Kidney (tissue), 14 donors: ENCODE measurements around the gene C1QA. TPM values are rescaled to one million over a fixed set of nuclear protein-coding genes. Genes with fewer than 3 reads are reported as not detected.

ENCODE experiments used
- DNase-seq, 5 donors: peaks; one replicate each; pipeline ENCODE4 v3.0.0-alpha.2; 2013 to 2020
- FAIRE-seq: peaks from 2 replicates; lab custom pipeline; 2012; peaks lifted over from hg19 to GRCh38; lab: Jason Lieb, UNC
- H3K27ac ChIP-seq, 2 donors: one replicate each; pipeline ENCODE4 v1.7.0; 2013; ENCODE audit warnings: low read depth in 2 of 2, low read length in 2 of 2, inconsistent platforms in 1 of 2
- H3K27me3 ChIP-seq: one replicate; pipeline ENCODE4 v1.7.1; 2013; ENCODE audit warnings: low read length, inconsistent platforms; ENCODE audit not compliant: control insufficient read depth, insufficient read depth
- H3K36me3 ChIP-seq, 3 donors: one replicate each; pipeline versions ENCODE4 v1.7.0 to v1.7.1; 2013; ENCODE audit warnings: low read length in 3 of 3, control low read depth in 1 of 3, inconsistent platforms in 1 of 3; ENCODE audit not compliant: insufficient read depth in 3 of 3, control insufficient read depth in 2 of 3
- H3K4me1 ChIP-seq, 3 donors: one replicate each; pipeline versions ENCODE4 v1.7.0 to v1.7.1; 2013; ENCODE audit warnings: low read length in 3 of 3, inconsistent platforms in 1 of 3, low read depth in 1 of 3; ENCODE audit not compliant: control insufficient read depth in 2 of 3, insufficient read depth in 2 of 3
- H3K4me3 ChIP-seq, 3 donors: one replicate each; pipeline versions ENCODE4 v1.7.0 to v1.8.1; 2013; ENCODE audit warnings: low read length in 3 of 3, control low read depth in 1 of 3, inconsistent platforms in 1 of 3
- H3K9ac ChIP-seq, 3 donors: one replicate each; pipeline versions ENCODE4 v1.7.0 to v1.7.1; 2013; ENCODE audit warnings: low read length in 3 of 3, control low read depth in 1 of 3, inconsistent platforms in 1 of 3
- H3K9me3 ChIP-seq, 3 donors: one replicate each; pipeline versions ENCODE4 v1.7.0 to v1.7.1; 2013; ENCODE audit warnings: low read length in 3 of 3, control low read depth in 1 of 3, inconsistent platforms in 1 of 3; ENCODE audit not compliant: control insufficient read depth in 2 of 3, insufficient read depth in 1 of 3
- CTCF ChIP-seq: IDR thresholded peaks from 3 replicates; pipeline ENCODE4 v1.5.1; 2012; ENCODE audit warnings: mild to moderate bottlenecking, moderate library complexity, borderline replicate concordance; ENCODE audit not compliant: insufficient read depth; ENCODE audit errors: extremely low read depth
- intact Hi-C: fragments of 100-400 bp; cut with DNase I; formaldehyde crosslinking; loops from one replicate; pipeline ENCODE4 v1.11.1; 2022
- polyA plus RNA-seq: library from polyadenylated mRNA; stranded (reverse); fragments of 350-450 nt; fragmentation: Illumina TruSeq; extraction: RNeasy Lipid Tissue Mini Kit (QIAGEN cat#74804); gene quantifications from one replicate; pipeline ENCODE4 v1.2.3, GENCODE V29; 2014; ENCODE audit warnings: low read depth, low replicate concordance; ENCODE audit not compliant: insufficient read depth
- total RNA-seq: library from RNA; stranded (reverse); fragmentation: NEBNext Ultra II Directional; extraction: Animal tissue kit (Norgen Biotek cat#: 25700); gene quantifications from one replicate; pipeline ENCODE4 v1.2.1, GENCODE V29; 2021
- donor health status: control.
- donor health status: control.
- donor health status: control.
- donor health status: control.
- donor health status: control.
- donor health status: DM: yes; HTN: yes; CAD: no.
- donor health status: Normal renal cell carcinoma (clear cell type).

C1QA gene
- total and polyA plus RNA-seq, 2 donors from 2014 or later: 150 to 238 TPM

- Histone ChIP-seq H3K4me1 (no peaks in the 10 kb centered on the region), H3K27ac (no peak overlapping the region), H3K9me3 (no peaks in the 10 kb centered on the region), H3K9ac (no peak overlapping the region), H3K27me3 (peaks cover 2% of the 10 kb centered on the region), H3K4me3 (no peak overlapping the region), H3K36me3 (no peaks in the 10 kb centered on the region)
- FAIRE-seq: no peak
- DNase-seq: no peak
- intact Hi-C loops: no loop called here
- no peak for TF ChIP-seq CTCF
These were observed 23.5 kb upstream of the C1QA start for GRCh38 chr1:22612671-22613571.

- Histone ChIP-seq H3K4me3 (no peak overlapping the region), H3K9ac (no peak overlapping the region), H3K27ac (no peak overlapping the region), H3K27me3 (peaks cover 2% of the 10 kb centered on the region), H3K4me1 (no peaks in the 10 kb centered on the region), H3K36me3 (no peaks in the 10 kb centered on the region), H3K9me3 (no peaks in the 10 kb centered on the region)
- DNase-seq (no peak), FAIRE-seq (no peak)
- TF ChIP-seq CTCF: no peak
- intact Hi-C loops: no loop called here
These were observed 22.9 kb upstream of the C1QA start for GRCh38 chr1:22613572-22613918.

- FAIRE-seq (no peak), DNase-seq (no peak)
- peaks cover 2% of the 10 kb centered on the region for H3K27me3 ChIP-seq
- no peaks in the 10 kb centered on the region for H3K9me3 ChIP-seq
- no peak overlapping the region for H3K9ac ChIP-seq
- H3K36me3 ChIP-seq: no peaks in the 10 kb centered on the region
- H3K4me3 ChIP-seq: no peak overlapping the region
- no peaks in the 10 kb centered on the region for H3K4me1 ChIP-seq
- TF ChIP-seq CTCF: no peak
- intact Hi-C loops: no loop called here
- no peak overlapping the region for H3K27ac ChIP-seq
These were observed 22.5 kb upstream of the C1QA start for GRCh38 chr1:22613951-22614350.
